SJCRH30 (cell line): ENCODE measurements around the gene ZMYND8. TPM values are rescaled to one million over a fixed set of nuclear protein-coding genes. Genes with fewer than 3 reads are reported as not detected.
A peak's percentile ranks its signal among the peaks of the same experiment; 100 is the strongest.
"Not testable (repeated sequence)": the region's sequence is repeated elsewhere in the genome, so short reads cannot be mapped to it uniquely, and the experiment has no call there.

Source experiments
- DNase-seq, 2 experiments: peaks; one replicate each; pipeline ENCODE4 v3.0.0-alpha.2; 2015 to 2020
- H3K27ac ChIP-seq: fragments of 250-450 bp; sonication (Bioruptor Pico); 2 replicates; pipeline ENCODE4 v1.5.1; 2020; ENCODE audit warnings: mild to moderate bottlenecking, moderate library complexity
- H3K27me3 ChIP-seq: fragments of 250-450 bp; sonication (Bioruptor Pico); 2 replicates; pipeline ENCODE4 v1.5.1; 2020; ENCODE audit warnings: mild to moderate bottlenecking, moderate library complexity
- H3K36me3 ChIP-seq: fragments of 250-450 bp; sonication (Bioruptor Pico); 2 replicates; pipeline ENCODE4 v1.5.1; 2020; ENCODE audit warnings: mild to moderate bottlenecking, moderate library complexity
- H3K4me1 ChIP-seq: fragments of 250-450 bp; sonication (Bioruptor Pico); 2 replicates; pipeline ENCODE4 v1.5.1; 2020; ENCODE audit warnings: mild to moderate bottlenecking, moderate library complexity
- H3K4me3 ChIP-seq: fragments of 250-450 bp; sonication (Bioruptor Pico); 2 replicates; pipeline ENCODE4 v1.5.1; 2020; ENCODE audit warnings: mild to moderate bottlenecking, moderate library complexity
- H3K9me3 ChIP-seq: fragments of 250-450 bp; sonication (Bioruptor Pico); replicated peaks from 2 replicates; pipeline ENCODE4 v1.5.1; 2020; ENCODE audit warnings: mild to moderate bottlenecking, moderate library complexity
- total RNA-seq: library from RNA; depleted of rRNA; stranded (reverse); fragments of >200 nt; shearing (Covaris generic); gene quantifications from 2 replicates; pipeline ENCODE4 v1.2.3, GENCODE V29; 2014

The ZMYND8 gene
- total RNA-seq, 1 experiment from 2014 or later: 45.8 TPM

DNA sequence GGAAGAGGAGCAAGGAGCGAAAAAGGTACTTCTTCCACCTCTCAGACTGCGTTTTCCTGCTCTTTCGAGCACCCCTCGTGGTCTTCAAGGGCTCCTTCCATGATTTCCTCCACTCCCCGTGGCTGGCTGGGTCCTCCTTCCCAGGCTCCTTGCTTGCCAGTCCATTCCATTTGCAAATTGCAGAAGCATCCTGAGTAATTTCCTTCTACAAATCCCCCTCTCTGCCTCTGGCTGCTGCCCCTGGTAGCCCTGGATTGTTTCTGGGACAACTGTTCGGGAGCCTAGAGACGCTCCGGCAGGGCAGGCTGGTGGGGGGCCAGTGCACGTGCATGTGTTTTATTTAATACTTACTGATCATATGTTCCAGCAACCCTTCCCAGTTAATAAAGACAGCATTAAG, 173.1 kb downstream of the ZMYND8 start:
- H3K9me3 ChIP-seq: no peaks in the 10 kb centered on the region; the same call in 1 of the 2 replicates
- H3K27ac ChIP-seq: no peak overlapping the region
- H3K36me3 ChIP-seq: peaks cover 27% of the 10 kb centered on the region
- no peaks in the 10 kb centered on the region for H3K27me3 ChIP-seq
- no peaks in the 10 kb centered on the region for H3K4me1 ChIP-seq
- no peak overlapping the region for H3K4me3 ChIP-seq
- DNase-seq: no peak

DNA sequence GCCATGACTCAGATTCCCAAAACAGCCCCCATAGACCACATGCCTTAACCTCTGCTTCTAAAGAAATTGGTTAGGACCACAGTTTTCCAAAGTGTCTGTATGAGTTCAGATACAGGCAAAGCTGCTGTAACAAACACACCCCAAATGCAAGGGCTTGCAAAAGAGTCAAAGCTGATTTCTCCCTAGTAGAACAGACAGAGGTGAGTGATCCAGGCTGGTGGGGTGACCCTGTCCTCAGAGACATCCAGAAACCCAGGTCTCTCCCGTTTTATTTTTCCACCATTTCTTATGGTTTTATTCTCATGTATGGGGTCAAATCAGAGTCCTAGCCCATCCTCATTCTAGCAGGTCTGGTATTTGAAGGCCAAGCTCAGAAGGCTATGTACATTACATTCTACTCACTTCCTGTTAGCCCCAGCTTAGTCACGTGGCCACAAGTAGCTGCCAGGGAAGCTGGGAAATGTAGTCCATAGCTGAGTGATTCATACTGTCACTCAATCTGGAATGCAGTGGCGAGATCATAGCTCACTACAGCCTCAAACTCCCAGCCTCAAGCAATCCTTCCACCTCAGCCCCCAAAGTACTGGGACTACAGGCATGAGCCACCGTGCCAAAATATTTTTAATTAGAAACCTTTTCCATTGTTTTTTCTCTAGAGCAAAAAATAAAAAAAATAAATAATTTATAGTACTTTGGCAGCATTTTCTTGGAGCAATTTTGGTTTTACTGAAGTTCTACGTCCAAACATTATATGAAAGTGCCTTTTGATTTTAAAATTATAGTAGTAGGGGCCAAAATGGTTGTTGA, 175.2 kb downstream of the ZMYND8 start:
- Histone ChIP-seq H3K4me1 (no peaks in the 10 kb centered on the region), H3K9me3 (no peaks in the 10 kb centered on the region; the same call in 1 of the 2 replicates), H3K4me3 (no peak overlapping the region), H3K27me3 (no peaks in the 10 kb centered on the region), H3K36me3 (peaks cover 19% of the 10 kb centered on the region), H3K27ac (no peak overlapping the region)
- DNase-seq: peak; percentile 66 to 70

DNA sequence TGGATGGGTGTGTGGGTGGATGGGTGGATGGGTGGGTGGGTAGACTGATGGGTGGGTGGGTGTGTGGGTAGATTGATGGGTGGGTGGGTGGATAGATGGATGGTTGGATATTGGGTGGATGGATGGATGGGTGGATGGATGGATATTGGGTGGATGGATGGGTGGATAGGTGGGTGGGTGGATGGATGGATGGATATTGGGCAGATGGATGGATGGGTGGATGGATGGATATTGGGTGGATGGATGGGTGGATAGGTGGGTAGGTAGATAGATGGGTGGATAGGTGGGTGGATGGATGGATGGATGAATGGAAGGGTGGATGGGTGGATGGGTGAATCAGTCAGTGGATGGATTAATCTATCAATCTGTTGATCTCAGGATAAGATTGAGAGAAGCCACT, 177.2 kb downstream of the ZMYND8 start:
- Histone ChIP-seq H3K27ac (no peak overlapping the region), H3K9me3 (no peaks in the 10 kb centered on the region; the same call in 1 of the 2 replicates), H3K36me3 (peaks cover 26% of the 10 kb centered on the region), H3K27me3 (no peaks in the 10 kb centered on the region), H3K4me3 (no peak overlapping the region), H3K4me1 (peaks cover 6% of the 10 kb centered on the region; the same call in 1 of the 2 replicates)
- no peak for DNase-seq

DNA sequence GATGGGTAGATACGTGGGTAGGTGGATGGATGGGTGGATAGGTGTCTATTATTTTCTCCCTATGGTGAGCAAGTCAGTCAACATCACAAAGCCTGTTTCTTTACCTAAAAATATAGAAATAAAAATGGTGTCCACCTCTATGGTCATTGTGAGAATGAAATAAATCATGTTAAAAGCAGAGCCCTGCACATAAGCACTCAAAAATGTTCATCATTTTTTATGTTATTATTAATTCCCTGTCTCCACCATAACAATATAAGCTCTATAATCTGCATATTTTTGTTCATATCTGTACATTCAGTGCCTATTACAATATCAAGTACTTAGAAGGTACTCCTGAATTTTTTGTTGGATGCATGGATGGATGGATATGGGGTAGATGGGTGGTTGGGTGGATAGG, 177.6 kb downstream of the ZMYND8 start:
- Histone ChIP-seq H3K4me1 (peaks cover 6% of the 10 kb centered on the region; the same call in 1 of the 2 replicates), H3K9me3 (no peaks in the 10 kb centered on the region; the same call in 1 of the 2 replicates), H3K27ac (no peak overlapping the region), H3K4me3 (no peak overlapping the region), H3K36me3 (peaks cover 30% of the 10 kb centered on the region), H3K27me3 (no peaks in the 10 kb centered on the region)
- no peak for DNase-seq

DNA sequence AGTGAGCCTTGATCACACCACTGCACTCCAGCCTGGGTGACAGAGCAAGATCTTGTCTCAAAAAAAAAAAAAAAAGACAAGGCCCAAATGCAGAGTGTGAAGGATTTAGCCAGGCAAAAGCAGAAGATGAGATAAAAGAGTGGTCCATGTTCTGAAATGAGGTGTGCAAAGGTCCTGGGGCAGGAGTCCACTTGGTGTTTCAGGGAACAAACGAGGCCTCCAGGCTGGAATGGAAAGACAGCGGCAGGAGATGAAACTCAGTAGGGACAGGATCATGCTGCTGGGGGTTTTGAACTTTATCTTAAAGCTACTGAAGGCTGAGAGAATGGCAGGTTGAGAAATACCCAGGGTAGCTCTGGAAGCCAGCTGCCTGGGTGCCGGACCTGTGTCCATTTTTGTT, 178.2 kb downstream of the ZMYND8 start:
- H3K27ac ChIP-seq: no peak overlapping the region
- DNase-seq: no peak
- H3K36me3 ChIP-seq: peaks cover 32% of the 10 kb centered on the region
- no peaks in the 10 kb centered on the region for H3K27me3 ChIP-seq
- no peaks in the 10 kb centered on the region; the same call in 1 of the 2 replicates for H3K9me3 ChIP-seq
- peaks cover 6% of the 10 kb centered on the region; the same call in 1 of the 2 replicates for H3K4me1 ChIP-seq
- no peak overlapping the region for H3K4me3 ChIP-seq

DNA sequence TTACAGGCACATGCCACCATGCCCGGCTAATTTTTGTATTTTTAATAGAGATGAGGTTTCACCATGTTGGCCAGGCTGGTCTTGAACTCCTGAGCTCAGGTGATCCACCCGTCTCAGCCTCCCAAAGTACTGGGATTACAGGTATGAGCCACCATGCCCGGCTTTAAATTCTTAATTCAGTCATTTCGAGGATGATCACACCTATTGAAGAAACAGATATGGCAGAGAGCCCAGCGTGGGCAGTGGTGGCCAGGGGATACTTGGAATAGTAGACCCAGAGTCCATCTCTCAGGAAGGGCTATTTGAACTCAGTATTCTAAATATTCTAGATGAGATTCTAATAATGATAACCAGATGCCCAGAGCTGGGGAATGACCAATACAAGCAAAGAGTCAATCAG, 180.3 kb downstream of the ZMYND8 start:
- not testable (repeated sequence) for H3K4me1 ChIP-seq, H3K27me3 ChIP-seq, H3K4me3 ChIP-seq, H3K27ac ChIP-seq, H3K9me3 ChIP-seq, DNase-seq
- H3K36me3 ChIP-seq: peaks cover 33% of the 10 kb centered on the region

DNA sequence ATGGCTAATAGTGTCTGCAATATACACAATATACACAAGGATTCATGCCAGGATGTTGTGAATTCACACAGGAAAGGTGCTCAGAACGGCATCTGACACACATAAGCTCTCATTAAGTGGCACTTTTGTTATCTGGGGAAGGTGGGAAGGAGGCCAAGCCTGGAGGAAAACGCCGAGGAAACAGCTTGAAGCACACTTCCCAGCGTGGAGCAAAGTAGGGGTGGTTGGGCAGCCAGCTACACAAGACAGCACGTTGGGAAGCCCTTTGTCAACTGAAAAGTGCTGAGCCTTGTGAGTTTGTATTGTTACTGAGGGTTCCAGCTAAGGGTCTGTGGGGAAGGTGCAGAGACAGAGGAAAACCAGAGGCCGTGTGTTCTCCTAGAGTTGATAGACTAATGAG, 181.0 kb downstream of the ZMYND8 start:
- no peaks in the 10 kb centered on the region; the same call in 1 of the 2 replicates for H3K9me3 ChIP-seq

DNA sequence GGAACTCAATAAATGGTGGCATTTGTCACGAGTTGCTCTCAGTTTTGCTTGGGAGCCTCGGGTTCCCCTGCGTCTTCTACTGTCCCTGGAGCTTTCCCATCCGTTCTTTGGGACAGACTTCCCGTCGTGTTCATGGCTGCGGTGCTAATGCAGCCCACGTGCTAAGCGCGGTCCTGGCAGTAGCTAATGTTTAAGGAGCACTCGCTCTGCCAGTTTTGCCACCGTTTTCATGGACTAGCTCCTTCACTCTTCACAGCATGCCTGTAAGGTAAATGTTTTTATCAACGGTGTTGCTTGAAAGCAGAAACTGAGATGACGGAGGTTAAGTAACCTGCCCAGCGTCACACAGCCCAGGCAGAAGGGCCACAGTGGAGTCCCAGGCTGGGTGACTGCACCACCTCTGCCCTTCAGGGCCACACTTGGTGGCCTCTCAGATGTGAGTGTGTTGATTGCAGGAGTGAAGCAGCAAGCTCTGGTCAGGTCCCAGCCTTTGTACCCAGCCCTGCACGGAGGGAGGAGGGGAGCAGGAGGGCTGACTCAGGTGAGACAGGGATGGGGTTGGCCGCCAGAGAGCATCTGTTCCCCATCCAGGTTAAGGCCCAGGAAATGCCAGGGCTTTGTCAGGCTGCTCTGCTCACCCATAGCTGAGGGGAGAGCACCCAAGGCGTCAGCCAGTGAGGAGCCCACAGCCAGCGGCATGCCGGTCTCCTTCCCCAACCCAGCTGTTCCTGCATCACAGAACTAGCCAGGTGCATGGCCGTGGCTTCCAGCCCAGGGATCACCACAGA, 181.8 kb downstream of the ZMYND8 start:
- peaks cover 21% of the 10 kb centered on the region for H3K36me3 ChIP-seq
- peaks cover 6% of the 10 kb centered on the region; the same call in 1 of the 2 replicates for H3K4me1 ChIP-seq
- no peak overlapping the region for H3K27ac ChIP-seq
- no peaks in the 10 kb centered on the region for H3K27me3 ChIP-seq
- H3K4me3 ChIP-seq: no peak overlapping the region
- DNase-seq: peak; percentile 46 to 47
- no peaks in the 10 kb centered on the region for H3K9me3 ChIP-seq

More for the DNA sequence above, 181.0 kb downstream of the ZMYND8 start:
- peaks cover 26% of the 10 kb centered on the region for H3K36me3 ChIP-seq
- DNase-seq: no peak
- H3K27me3 ChIP-seq: no peaks in the 10 kb centered on the region
- H3K4me3 ChIP-seq: no peak overlapping the region
- H3K27ac ChIP-seq: no peak overlapping the region
- H3K4me1 ChIP-seq: peaks cover 6% of the 10 kb centered on the region; the same call in 1 of the 2 replicates

DNA sequence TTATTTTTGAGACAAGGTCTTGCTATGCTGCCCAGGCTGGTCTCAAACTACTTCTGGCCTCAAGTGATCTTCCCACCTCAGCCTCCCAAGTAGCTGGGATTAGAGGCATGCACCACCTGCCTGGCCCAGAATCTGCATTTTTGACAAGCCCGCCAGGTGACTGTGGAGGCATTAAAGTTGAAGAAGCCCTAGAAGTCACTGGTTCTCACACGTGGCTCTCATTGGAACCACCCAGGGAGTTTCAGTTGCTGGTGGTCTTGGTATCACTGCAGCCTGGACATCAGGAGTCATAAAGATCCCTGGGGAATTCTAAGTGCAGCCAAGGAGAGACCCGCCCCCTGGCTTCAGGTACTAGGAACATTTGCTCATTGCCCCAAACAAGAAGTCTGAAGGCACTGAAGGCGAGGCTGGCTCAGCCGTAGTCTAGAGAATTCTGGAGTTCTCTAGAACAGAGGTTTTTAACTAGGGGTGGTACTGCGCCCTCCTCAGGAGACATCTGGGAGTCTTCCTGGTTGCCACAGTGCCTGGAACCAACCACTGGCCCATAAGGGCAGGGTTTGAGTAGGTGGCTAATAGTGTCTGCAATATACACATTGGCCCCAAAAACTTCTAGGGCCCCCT, 182.8 kb downstream of the ZMYND8 start:
- no peak overlapping the region for H3K27ac ChIP-seq
- DNase-seq: no peak
- no peaks in the 10 kb centered on the region for H3K9me3 ChIP-seq
- H3K4me3 ChIP-seq: no peak overlapping the region
- peaks cover 24% of the 10 kb centered on the region for H3K36me3 ChIP-seq
- H3K27me3 ChIP-seq: no peaks in the 10 kb centered on the region
- H3K4me1 ChIP-seq: peaks cover 6% of the 10 kb centered on the region; the same call in 1 of the 2 replicates

DNA sequence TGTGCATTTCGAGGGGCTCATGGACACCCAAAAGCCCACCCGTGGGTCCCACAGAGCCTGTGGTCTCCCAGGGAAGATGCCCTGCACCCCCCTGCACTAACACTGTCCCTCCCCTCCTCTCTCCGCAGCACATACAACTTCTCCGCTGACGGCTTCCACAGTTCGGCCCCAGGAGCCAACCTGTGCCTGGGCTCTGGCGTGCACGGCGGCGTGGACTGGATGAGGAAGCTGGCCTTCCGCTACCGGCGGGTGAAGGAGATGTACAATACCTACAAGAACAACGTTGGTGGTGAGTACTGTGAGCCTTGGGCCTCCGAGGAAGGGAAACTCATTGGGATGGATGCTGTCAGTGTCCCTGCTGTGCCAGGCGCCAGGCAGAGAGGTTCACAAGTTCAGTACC, 183.9 kb downstream of the ZMYND8 start:
- no peak overlapping the region for H3K27ac ChIP-seq
- no peaks in the 10 kb centered on the region for H3K9me3 ChIP-seq
- peaks cover 24% of the 10 kb centered on the region for H3K36me3 ChIP-seq
- H3K4me3 ChIP-seq: no peak overlapping the region
- H3K4me1 ChIP-seq: peaks cover 6% of the 10 kb centered on the region; the same call in 1 of the 2 replicates
- no peak for DNase-seq
- H3K27me3 ChIP-seq: no peaks in the 10 kb centered on the region

DNA sequence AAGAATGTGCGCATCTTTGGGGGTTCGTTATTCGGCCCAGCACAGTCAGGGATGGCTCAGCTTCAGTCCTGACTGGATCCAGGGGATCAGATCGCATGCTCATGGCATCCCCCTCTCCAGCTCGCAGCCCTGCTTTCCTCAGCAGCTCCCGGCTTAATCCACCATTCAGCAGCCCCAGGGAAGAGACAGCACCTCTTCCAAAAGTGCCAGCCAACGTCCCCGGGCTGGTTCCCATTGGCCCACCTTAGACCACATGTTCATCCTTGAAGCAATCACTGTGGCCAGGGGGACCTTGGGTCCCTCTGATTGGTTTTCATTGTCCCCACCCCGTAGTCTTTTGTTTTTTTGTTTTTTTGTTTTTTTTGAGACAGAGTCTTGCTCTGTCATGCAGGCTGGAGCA, 188.7 kb downstream of the ZMYND8 start:
- Histone ChIP-seq H3K36me3 (peaks cover 6% of the 10 kb centered on the region; the same call in 1 of the 2 replicates), H3K4me3 (no peak overlapping the region), H3K27me3 (no peaks in the 10 kb centered on the region), H3K27ac (no peak overlapping the region), H3K4me1 (peaks cover 20% of the 10 kb centered on the region), H3K9me3 (peaks cover 4% of the 10 kb centered on the region; the same call in 1 of the 2 replicates)
- no peak for DNase-seq

DNA sequence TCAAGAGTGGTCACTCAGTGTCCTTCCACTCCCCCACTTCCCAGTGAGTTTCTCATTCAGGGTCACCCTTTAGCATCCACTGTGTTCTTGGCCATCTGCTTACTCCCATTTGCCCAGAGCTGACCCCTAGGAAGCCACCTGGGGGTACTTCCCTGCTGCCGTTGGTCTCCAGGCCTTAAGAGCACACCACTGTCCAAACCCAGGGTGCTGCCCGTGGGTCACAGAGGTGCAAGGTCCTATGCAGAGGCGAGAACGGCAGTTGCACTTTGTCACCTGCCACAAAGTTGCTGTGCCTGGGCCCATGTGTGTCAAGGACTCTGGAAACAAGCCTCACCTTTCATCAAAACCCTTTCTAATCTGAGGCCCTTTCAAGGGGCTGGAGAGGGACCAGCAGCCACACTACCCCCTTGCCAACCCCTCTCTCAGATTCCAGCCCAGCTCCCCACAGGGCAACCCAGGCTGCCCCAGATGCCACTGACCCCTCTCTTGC, 191.1 kb downstream of the ZMYND8 start:
- peaks cover 4% of the 10 kb centered on the region; the same call in 1 of the 2 replicates for H3K36me3 ChIP-seq
- peaks cover 20% of the 10 kb centered on the region for H3K4me1 ChIP-seq
- peaks cover 4% of the 10 kb centered on the region; the same call in 1 of the 2 replicates for H3K9me3 ChIP-seq
- H3K27ac ChIP-seq: peak overlapping the region; percentile 97
- no peaks in the 10 kb centered on the region for H3K27me3 ChIP-seq
- H3K4me3 ChIP-seq: no peak overlapping the region
- DNase-seq: no peak

DNA sequence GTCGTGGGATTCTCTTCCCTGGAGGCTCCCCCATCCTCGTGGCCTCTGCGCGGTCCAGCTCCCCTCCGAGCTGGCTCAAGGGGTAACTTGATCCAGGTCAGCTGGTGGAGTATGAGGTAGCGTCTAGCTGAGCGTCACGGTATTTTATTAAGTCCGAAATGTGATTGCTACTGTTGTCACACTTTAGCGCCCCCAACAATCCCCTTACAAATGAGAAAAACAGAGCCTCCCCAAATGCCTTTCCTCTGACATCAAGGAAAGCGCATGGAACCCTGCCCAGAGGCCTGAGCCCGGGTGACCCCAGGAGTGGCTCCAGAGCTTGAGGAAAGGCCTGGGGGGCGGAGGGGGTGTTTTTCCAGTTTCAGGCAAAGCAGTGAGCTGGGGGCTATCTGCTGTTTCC, 192.4 kb downstream of the ZMYND8 start:
- DNase-seq: peak; percentile 95 to 98
- no peak overlapping the region for H3K4me3 ChIP-seq
- H3K4me1 ChIP-seq: peaks cover 20% of the 10 kb centered on the region
- peaks cover 4% of the 10 kb centered on the region; the same call in 1 of the 2 replicates for H3K9me3 ChIP-seq
- H3K27me3 ChIP-seq: no peaks in the 10 kb centered on the region
- peaks cover 4% of the 10 kb centered on the region for H3K36me3 ChIP-seq
- H3K27ac ChIP-seq: peak overlapping the region; percentile 97

DNA sequence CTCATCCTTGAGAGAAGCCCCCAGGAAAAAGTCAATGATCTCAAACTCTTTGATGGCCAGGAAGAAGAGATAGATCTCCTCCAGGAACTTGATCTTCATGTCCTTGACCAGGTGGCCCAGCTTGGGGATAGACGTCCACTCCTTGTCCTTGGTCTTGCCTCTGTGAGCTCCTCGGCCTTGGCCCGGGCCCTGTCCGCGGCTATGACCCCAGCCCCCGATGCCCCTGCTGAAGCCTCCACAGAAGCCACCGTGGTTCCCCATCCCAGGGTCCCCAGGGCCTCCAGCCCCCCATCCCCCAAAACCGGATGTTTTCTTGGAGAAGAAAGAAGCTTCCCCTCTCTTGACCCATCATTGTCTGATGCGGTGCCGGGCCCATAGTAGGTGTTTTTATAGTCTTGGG, 195.1 kb downstream of the ZMYND8 start:
- H3K27me3 ChIP-seq: no peaks in the 10 kb centered on the region
- H3K36me3 ChIP-seq: peaks cover 2% of the 10 kb centered on the region; the same call in 1 of the 2 replicates
- H3K27ac ChIP-seq: no peak overlapping the region
- no peak overlapping the region for H3K4me3 ChIP-seq
- peaks cover 20% of the 10 kb centered on the region for H3K4me1 ChIP-seq
- DNase-seq: no peak
- H3K9me3 ChIP-seq: peaks cover 4% of the 10 kb centered on the region; the same call in 1 of the 2 replicates
